ENCODE measurements around the gene TULP1. TPM values are rescaled to one million over a fixed set of nuclear protein-coding genes. Genes with fewer than 3 reads are reported as not detected.

TULP1 gene
- total RNA-seq, 1 experiment from 2014 or later, result not detected

- no peak for TF ChIP-seq CTCF (IDR thresholded peaks at IDR 0.05; ENCODE audit: unreplicated experiment)
- intact Hi-C loops (cut with micrococcal nuclease; ENCODE audit: unreplicated experiment), result no loop called here
- Mint-ChIP-seq H3K36me3 (ENCODE audit: insufficient read depth, unreplicated experiment) (peaks cover 27% of the 10 kb centered on the region), H3K9me3 (ENCODE audit: low read depth, unreplicated experiment) (no peaks in the 10 kb centered on the region), H3K4me3 (ENCODE audit: low read depth, unreplicated experiment) (peak overlapping the region; percentile 18), H3K4me1 (ENCODE audit: low read depth, unreplicated experiment) (peaks cover 68% of the 10 kb centered on the region), H3K27me3 (ENCODE audit: unreplicated experiment) (no peaks in the 10 kb centered on the region), H3K27ac (ENCODE audit: unreplicated experiment) (no peak overlapping the region)
- DNase-seq, result no peak
- CTCF ChIA-PET, result no interaction called here
- no TSS peak for BruUV-seq (replicated peaks)
Observed at GRCh38 chr6:35491558-35492257, 21.0 kb downstream of the TULP1 start.

- BruUV-seq (replicated peaks), result no TSS peak
- peak overlapping the region; percentile 18 for H3K4me3 Mint-ChIP-seq (ENCODE audit: low read depth, unreplicated experiment)
- peaks cover 27% of the 10 kb centered on the region for H3K36me3 Mint-ChIP-seq (ENCODE audit: insufficient read depth, unreplicated experiment)
- H3K27ac Mint-ChIP-seq (ENCODE audit: unreplicated experiment), result no peak overlapping the region
- no peaks in the 10 kb centered on the region for H3K9me3 Mint-ChIP-seq (ENCODE audit: low read depth, unreplicated experiment)
- intact Hi-C loops (cut with micrococcal nuclease; ENCODE audit: unreplicated experiment), result no loop called here
- CTCF ChIA-PET, result interaction anchor here (0.8 kb wide), 1 partner anchor 19 kb away, joined by 3 read pairs; no protein-coding TSS in a partner anchor
- H3K4me1 Mint-ChIP-seq (ENCODE audit: low read depth, unreplicated experiment), result peaks cover 73% of the 10 kb centered on the region
- no peak for DNase-seq
- H3K27me3 Mint-ChIP-seq (ENCODE audit: unreplicated experiment), result no peaks in the 10 kb centered on the region
- TF ChIP-seq CTCF (IDR thresholded peaks at IDR 0.05; ENCODE audit: unreplicated experiment), result no peak
Observed at GRCh38 chr6:35490821-35491557, 21.7 kb downstream of the TULP1 start.

- H3K27ac Mint-ChIP-seq (ENCODE audit: unreplicated experiment), result no peak overlapping the region
- H3K36me3 Mint-ChIP-seq (ENCODE audit: insufficient read depth, unreplicated experiment), result peaks cover 27% of the 10 kb centered on the region
- DNase-seq, result no peak
- H3K4me1 Mint-ChIP-seq (ENCODE audit: low read depth, unreplicated experiment), result peaks cover 81% of the 10 kb centered on the region
- no peaks in the 10 kb centered on the region for H3K27me3 Mint-ChIP-seq (ENCODE audit: unreplicated experiment)
- TF ChIP-seq CTCF (IDR thresholded peaks at IDR 0.05; ENCODE audit: unreplicated experiment), result no peak
- no TSS peak for BruUV-seq (replicated peaks)
- intact Hi-C loops (cut with micrococcal nuclease; ENCODE audit: unreplicated experiment), result no loop called here
- no peaks in the 10 kb centered on the region for H3K9me3 Mint-ChIP-seq (ENCODE audit: low read depth, unreplicated experiment)
- CTCF ChIA-PET, result interaction anchor here (0.7 to 0.8 kb wide), 3 partner anchors 18 to 189 kb away, joined by 3 read pairs; no protein-coding TSS in a partner anchor
- H3K4me3 Mint-ChIP-seq (ENCODE audit: low read depth, unreplicated experiment), result no peak overlapping the region
Observed at GRCh38 chr6:35489995-35490791, 22.5 kb downstream of the TULP1 start.

GRCh38 chr6:35489066-35489465 is 23.6 kb downstream of the TULP1 start:
- TF ChIP-seq CTCF (IDR thresholded peaks at IDR 0.05; ENCODE audit: unreplicated experiment), result no peak
- intact Hi-C loops (cut with micrococcal nuclease; ENCODE audit: unreplicated experiment), result no loop called here
- H3K27ac Mint-ChIP-seq (ENCODE audit: unreplicated experiment), result no peak overlapping the region
- H3K4me3 Mint-ChIP-seq (ENCODE audit: low read depth, unreplicated experiment), result no peak overlapping the region
- DNase-seq, result no peak
- H3K9me3 Mint-ChIP-seq (ENCODE audit: low read depth, unreplicated experiment), result no peaks in the 10 kb centered on the region
- H3K4me1 Mint-ChIP-seq (ENCODE audit: low read depth, unreplicated experiment), result peaks cover 89% of the 10 kb centered on the region
- peaks cover 37% of the 10 kb centered on the region for H3K36me3 Mint-ChIP-seq (ENCODE audit: insufficient read depth, unreplicated experiment)
- no peaks in the 10 kb centered on the region for H3K27me3 Mint-ChIP-seq (ENCODE audit: unreplicated experiment)
- no TSS peak for BruUV-seq (replicated peaks)
- CTCF ChIA-PET, result no interaction called here
